CD4-positive, alpha-beta T cell treated with Interferon alpha-2 for 1 hour (primary cell): Measurements from ENCODE around the gene GALNT6.

Source experiments
- DNase-seq, 2 donors: peaks; one replicate each; pipeline ENCODE4 v3.0.0-alpha.2; 2020 to 2022

Gene GALNT6

GRCh38 chr12:51391283-51392123, at the start of gene GALNT6:
Gene GALNT6, minus strand, starts transcription at chr12:51391406. Its CDS starts 11,625 bp downstream, at chr12:51379781.
- DNase-seq: peak; percentile 69 to 81

GRCh38 chr12:51439330-51439729, 48.1 kb upstream of the GALNT6 start:
- DNase-seq: no peak

GRCh38 chr12:51437431-51437830, 46.2 kb upstream of the GALNT6 start:
- no peak for DNase-seq

- no peak for DNase-seq
Measured at GRCh38 chr12:51434305-51434704, 43.1 kb upstream of the GALNT6 start.

GRCh38 chr12:51432921-51433320, 41.7 kb upstream of the GALNT6 start:
- DNase-seq: no peak

GRCh38 chr12:51430196-51430895, 39.1 kb upstream of the GALNT6 start:
- no peak for DNase-seq

GRCh38 chr12:51429700-51430099, 38.5 kb upstream of the GALNT6 start:
- DNase-seq: no peak

- DNase-seq: no peak
Measured at GRCh38 chr12:51428256-51428655, 37.0 kb upstream of the GALNT6 start.

GRCh38 chr12:51424662-51425539, 33.7 kb upstream of the GALNT6 start, which contains the start of gene SLC4A8:
Gene SLC4A8, plus strand, starts transcription at chr12:51424831. Its CDS starts 157 bp downstream, at chr12:51424988.
- peak; percentile 83 to 85 for DNase-seq

- no peak for DNase-seq
Measured at GRCh38 chr12:51424094-51424661, 33.0 kb upstream of the GALNT6 start.

GRCh38 chr12:51421266-51421884, 30.2 kb upstream of the GALNT6 start:
- DNase-seq: peak; percentile 38 to 70

GRCh38 chr12:51419425-51420193, 28.4 kb upstream of the GALNT6 start:
- no peak for DNase-seq

- no peak for DNase-seq
Measured at GRCh38 chr12:51417826-51418225, 26.6 kb upstream of the GALNT6 start.

- DNase-seq: no peak
Measured at GRCh38 chr12:51415931-51416330, 24.7 kb upstream of the GALNT6 start.

- DNase-seq: no peak
Measured at GRCh38 chr12:51413791-51414190, 22.6 kb upstream of the GALNT6 start.

GRCh38 chr12:51413149-51413548, 21.9 kb upstream of the GALNT6 start:
- no peak for DNase-seq

GRCh38 chr12:51409846-51410245, 18.6 kb upstream of the GALNT6 start:
- no peak for DNase-seq

GRCh38 chr12:51407604-51408003, 16.4 kb upstream of the GALNT6 start:
- DNase-seq: no peak

- DNase-seq: no peak
Measured at GRCh38 chr12:51406859-51407258, 15.7 kb upstream of the GALNT6 start.

GRCh38 chr12:51406290-51406689, 15.1 kb upstream of the GALNT6 start:
- DNase-seq: no peak

- no peak for DNase-seq
Measured at GRCh38 chr12:51405801-51406207, 14.6 kb upstream of the GALNT6 start.
